ENCODE results near the gene UGGT1. TPM values are rescaled to one million over a fixed set of nuclear protein-coding genes. Genes with fewer than 3 reads are reported as not detected.

The UGGT1 gene
- total and polyA plus RNA-seq, 8 donors, result 2.0 to 83.6 (median 18.8) TPM

- TF ChIP-seq POLR2A (IDR thresholded peaks at IDR 0.05), result no peak
- TF ChIP-seq EP300 (IDR thresholded peaks at IDR 0.05), result no peak
- no peak for TF ChIP-seq CTCF (IDR thresholded peaks at IDR 0.05)
- peak in 2 of 3 donors; percentile 33 to 60 for TF ChIP-seq POLR2AphosphoS5 (IDR thresholded peaks at IDR 0.05)
- peak in 1 of 2 donors; percentile 45 for DNase-seq
- Histone ChIP-seq H3K36me3 (no peaks in the 10 kb centered on the region), H3K4me1 (no peaks in the 10 kb centered on the region), H3K27ac (no peak overlapping the region), H3K4me3 (no peak overlapping the region), H3K9me3 (no peaks in the 10 kb centered on the region), H3K27me3 (no peaks in the 10 kb centered on the region)
- 30 to 54% (median 45%) methylated on average over 5 of the region's 5 CpGs for WGBS, 5 donors
- intact Hi-C loops (cut with DNase I; ENCODE audit: low total_unique reads), result no loop called here
Observed at GRCh38 chr2:128069769-128070168, 21.2 kb upstream of the UGGT1 start.

GRCh38 chr2:128073278-128073677 is 17.7 kb upstream of the UGGT1 start:
- intact Hi-C loops (cut with DNase I; ENCODE audit: low total_unique reads), result no loop called here
- no peaks in the 10 kb centered on the region for H3K4me1 ChIP-seq
- TF ChIP-seq POLR2AphosphoS5 (IDR thresholded peaks at IDR 0.05) (no peak), POLR2A (IDR thresholded peaks at IDR 0.05) (no peak), CTCF (IDR thresholded peaks at IDR 0.05) (no peak), EP300 (IDR thresholded peaks at IDR 0.05) (no peak)
- H3K27me3 ChIP-seq, result no peaks in the 10 kb centered on the region
- DNase-seq, result no peak
- WGBS, 5 donors, result 75 to 87% (median 84%) methylated on average over 3 of the region's 3 CpGs
- H3K4me3 ChIP-seq, result no peak overlapping the region
- no peaks in the 10 kb centered on the region for H3K36me3 ChIP-seq
- no peak overlapping the region for H3K27ac ChIP-seq
- H3K9me3 ChIP-seq, result no peaks in the 10 kb centered on the region

- 78 to 88% (median 83%) methylated on average over 7 of the region's 7 CpGs for WGBS, 5 donors
- Histone ChIP-seq H3K36me3 (no peaks in the 10 kb centered on the region), H3K27me3 (no peaks in the 10 kb centered on the region), H3K27ac (no peak overlapping the region), H3K9me3 (no peaks in the 10 kb centered on the region), H3K4me1 (no peaks in the 10 kb centered on the region), H3K4me3 (no peak overlapping the region)
- intact Hi-C loops (cut with DNase I; ENCODE audit: low total_unique reads), result no loop called here
- DNase-seq, result no peak
- no peak for TF ChIP-seq CTCF (IDR thresholded peaks at IDR 0.05)
- TF ChIP-seq POLR2AphosphoS5 (IDR thresholded peaks at IDR 0.05), result no peak
- no peak for TF ChIP-seq POLR2A (IDR thresholded peaks at IDR 0.05)
- TF ChIP-seq EP300 (IDR thresholded peaks at IDR 0.05), result no peak
Observed at GRCh38 chr2:128076461-128077106, 14.4 kb upstream of the UGGT1 start.

DNA sequence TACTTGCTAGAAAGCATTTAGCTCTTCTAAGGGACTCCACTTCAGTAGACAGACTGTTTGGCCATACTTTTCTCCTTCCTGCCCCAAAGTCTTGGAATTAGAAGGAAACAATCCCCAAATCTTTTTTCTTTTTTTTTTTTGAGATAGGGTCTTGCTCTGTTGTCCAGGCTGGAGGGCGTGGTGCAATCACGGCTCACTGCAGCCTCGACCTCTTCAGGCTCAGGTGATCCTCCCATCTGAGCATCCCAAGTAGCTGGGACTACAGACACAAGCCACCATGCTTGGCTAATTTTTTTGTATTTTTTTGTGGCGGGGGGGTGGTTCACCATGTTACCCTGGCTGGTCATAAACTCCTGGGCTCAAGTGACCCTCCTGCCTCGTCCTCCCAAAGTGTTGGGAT is 6.2 kb upstream of the UGGT1 start:
- Histone ChIP-seq H3K27me3 (no peaks in the 10 kb centered on the region), H3K27ac (no peak overlapping the region), H3K36me3 (no peaks in the 10 kb centered on the region), H3K9me3 (peaks cover 0 to 8% (median 3%) of the 10 kb centered on the region in 4 donors), H3K4me3 (no peak overlapping the region), H3K4me1 (no peaks in the 10 kb centered on the region)
- WGBS, 5 donors, result 78 to 90% (median 84%) methylated on average over 4 to 5 of the region's 5 CpGs
- no peak for DNase-seq
- intact Hi-C loops (cut with DNase I; ENCODE audit: low total_unique reads), result no loop called here
- TF ChIP-seq POLR2A (IDR thresholded peaks at IDR 0.05) (no peak), EP300 (IDR thresholded peaks at IDR 0.05) (no peak), CTCF (IDR thresholded peaks at IDR 0.05) (no peak)
